GM12878 (cell line): ENCODE data around the gene ATG4B. TPM values are rescaled to one million over a fixed set of nuclear protein-coding genes. Genes with fewer than 3 reads are reported as not detected.

Experiments
- E2F8 ChIP-seq: fragments of 450-650 bp; IDR thresholded peaks from 2 replicates; pipeline ENCODE4 v1.6.1; 2018; ENCODE audit warnings: mild to moderate bottlenecking, low read depth, moderate library complexity; ENCODE audit not compliant: partially characterized antibody
- EED ChIP-seq: sonication (generic); IDR thresholded peaks from 2 replicates; pipeline ENCODE4 v1.6.1; 2016; ENCODE audit warnings: antibody characterized with exemption, low read depth
- ESRRA ChIP-seq: IDR thresholded peaks from 2 replicates; pipeline ENCODE4 v1.6.1; 2012; ENCODE audit warnings: mild to moderate bottlenecking, low read length, improper control_type of control experiment
- FOXM1 ChIP-seq: IDR thresholded peaks from 2 replicates; pipeline ENCODE4 v1.6.1; 2012; ENCODE audit warnings: low read depth, mild to moderate bottlenecking, inconsistent platforms, low read length, moderate library complexity
- KDM1A ChIP-seq: fragments of 200-600 bp; sonication (generic); IDR thresholded peaks from 2 replicates; pipeline ENCODE4 v1.6.1; 2016; ENCODE audit warnings: borderline replicate concordance
- NFIC ChIP-seq: IDR thresholded peaks from 2 replicates; pipeline ENCODE4 v1.6.1; 2012; ENCODE audit warnings: low read depth, mild to moderate bottlenecking, inconsistent platforms, low read length, moderate library complexity
- PML ChIP-seq: IDR thresholded peaks from 2 replicates; pipeline ENCODE4 v1.6.1; 2012; ENCODE audit warnings: low read length, inconsistent platforms
- RAD51 ChIP-seq: fragments of 450-650 bp; IDR thresholded peaks from 2 replicates; pipeline ENCODE4 v1.6.1; 2016; ENCODE audit warnings: moderate library complexity, mild to moderate bottlenecking, inconsistent platforms
- RB1 ChIP-seq: fragments of 450-650 bp; formaldehyde crosslinking; IDR thresholded peaks from 2 replicates; pipeline ENCODE4 v1.6.1; 2017; ENCODE audit warnings: mild to moderate bottlenecking, borderline replicate concordance
- SREBF1 ChIP-seq: IDR thresholded peaks from 2 replicates; pipeline ENCODE4 v1.6.1; 2012; ENCODE audit warnings: mild to moderate bottlenecking, low read length
- SUPT20H ChIP-seq: IDR thresholded peaks from 2 replicates; pipeline ENCODE4 v1.6.1; 2011; ENCODE audit warnings: low read depth, mild to moderate bottlenecking, low read length, moderate library complexity, borderline replicate concordance; ENCODE audit not compliant: control insufficient read depth
- SUZ12 ChIP-seq: fragments of 200-600 bp; sonication (generic); IDR thresholded peaks from one replicate; pipeline ENCODE4 v1.6.1; 2018; ENCODE audit warnings: antibody characterized with exemption, mild to moderate bottlenecking; ENCODE audit not compliant: unreplicated experiment
- TCF3 ChIP-seq: IDR thresholded peaks from 2 replicates; pipeline ENCODE4 v1.6.1; 2012; ENCODE audit warnings: low read depth, mild to moderate bottlenecking, low read length, borderline replicate concordance; ENCODE audit not compliant: insufficient read depth
- YBX1 ChIP-seq: fragments of 450-650 bp; IDR thresholded peaks from 2 replicates; pipeline ENCODE4 v1.6.1; 2016; ENCODE audit warnings: antibody characterized with exemption
- ZBTB33 ChIP-seq: fragments of 450-650 bp; IDR thresholded peaks from 2 replicates; pipeline ENCODE4 v1.6.1; 2017; ENCODE audit warnings: mild to moderate bottlenecking
- ZNF217 ChIP-seq: fragments of 450-650 bp; IDR thresholded peaks from 2 replicates; pipeline ENCODE4 v1.6.1; 2017; ENCODE audit warnings: antibody characterized with exemption, mild to moderate bottlenecking
- polyA plus RNA-seq, 11 experiments: library from polyadenylated mRNA; depleted of rRNA in 4 of 11; unstranded in 6 of 11; stranded (reverse) in 5 of 11; fragments of >200 nt; fragmentation: Nextera tagmentation in 4 of 11; fragmentation: Illumina TruSeq in 1 of 11; extraction: Ambion mirVana in 4 of 11; extraction: Trizol in 1 of 11; gene quantifications; 1 replicate in 1 of 11; 2 replicates in 10 of 11; pipeline versions ENCODE4 v1.2.1 to v1.2.3, GENCODE V29; 2011 to 2016; ENCODE audit warnings: inconsistent platforms in 2 of 11, missing spikeins in 2 of 11, low read depth in 1 of 11
- total RNA-seq, 4 experiments: library from RNA; depleted of rRNA in 3 of 4; stranded (reverse); fragments of >200 nt in 3 of 4; fragmentation: Illumina TruSeq in 1 of 4; extraction: Trizol in 1 of 4; gene quantifications; 2 replicates each; pipeline versions ENCODE4 v1.2.1 to v1.2.3, GENCODE V29; 2013 to 2021
- TF ChIP-seq, protein P1 (sequence below): fragments of 450-650 bp; IDR thresholded peaks from 2 replicates; pipeline ENCODE4 v1.6.1; 2014; ENCODE audit warnings: mild to moderate bottlenecking
- TF ChIP-seq, protein P2 (sequence below): fragments of 450-650 bp; IDR thresholded peaks from 2 replicates; pipeline ENCODE4 v1.6.1; 2017; ENCODE audit warnings: antibody characterized with exemption, mild to moderate bottlenecking, moderate library complexity
- TF ChIP-seq, protein P3 (sequence below): IDR thresholded peaks from 2 replicates; pipeline ENCODE4 v1.6.1; 2012; ENCODE audit warnings: low read depth, low read length, improper control_type of control experiment

Gene ATG4B
- total and polyA plus RNA-seq, 10 of the 15 experiments (the other 5 are each of a cell fraction or from before 2014, with no cell fraction given), result 5.8 to 84.1 (median 64.9) TPM

GRCh38 chr2:241702155-241703031 is 64.9 kb downstream of the ATG4B start (continued):
- TF ChIP-seq, protein P1, sequence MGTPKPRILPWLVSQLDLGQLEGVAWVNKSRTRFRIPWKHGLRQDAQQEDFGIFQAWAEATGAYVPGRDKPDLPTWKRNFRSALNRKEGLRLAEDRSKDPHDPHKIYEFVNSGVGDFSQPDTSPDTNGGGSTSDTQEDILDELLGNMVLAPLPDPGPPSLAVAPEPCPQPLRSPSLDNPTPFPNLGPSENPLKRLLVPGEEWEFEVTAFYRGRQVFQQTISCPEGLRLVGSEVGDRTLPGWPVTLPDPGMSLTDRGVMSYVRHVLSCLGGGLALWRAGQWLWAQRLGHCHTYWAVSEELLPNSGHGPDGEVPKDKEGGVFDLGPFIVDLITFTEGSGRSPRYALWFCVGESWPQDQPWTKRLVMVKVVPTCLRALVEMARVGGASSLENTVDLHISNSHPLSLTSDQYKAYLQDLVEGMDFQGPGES, result no peak
- TF ChIP-seq EED (no peak), E2F8 (no peak), ESRRA (no peak), SUPT20H (no peak), FOXM1 (no peak), TCF3 (peak; percentile 91), SUZ12 (no peak), SREBF1 (no peak), NFIC (no peak), ZNF217 (no peak), RB1 (peak; percentile 30; the same call in 1 of the 2 replicates), YBX1 (no peak), RAD51 (no peak), PML (no peak), ZBTB33 (no peak), KDM1A (no peak)
- TF ChIP-seq, protein P2, sequence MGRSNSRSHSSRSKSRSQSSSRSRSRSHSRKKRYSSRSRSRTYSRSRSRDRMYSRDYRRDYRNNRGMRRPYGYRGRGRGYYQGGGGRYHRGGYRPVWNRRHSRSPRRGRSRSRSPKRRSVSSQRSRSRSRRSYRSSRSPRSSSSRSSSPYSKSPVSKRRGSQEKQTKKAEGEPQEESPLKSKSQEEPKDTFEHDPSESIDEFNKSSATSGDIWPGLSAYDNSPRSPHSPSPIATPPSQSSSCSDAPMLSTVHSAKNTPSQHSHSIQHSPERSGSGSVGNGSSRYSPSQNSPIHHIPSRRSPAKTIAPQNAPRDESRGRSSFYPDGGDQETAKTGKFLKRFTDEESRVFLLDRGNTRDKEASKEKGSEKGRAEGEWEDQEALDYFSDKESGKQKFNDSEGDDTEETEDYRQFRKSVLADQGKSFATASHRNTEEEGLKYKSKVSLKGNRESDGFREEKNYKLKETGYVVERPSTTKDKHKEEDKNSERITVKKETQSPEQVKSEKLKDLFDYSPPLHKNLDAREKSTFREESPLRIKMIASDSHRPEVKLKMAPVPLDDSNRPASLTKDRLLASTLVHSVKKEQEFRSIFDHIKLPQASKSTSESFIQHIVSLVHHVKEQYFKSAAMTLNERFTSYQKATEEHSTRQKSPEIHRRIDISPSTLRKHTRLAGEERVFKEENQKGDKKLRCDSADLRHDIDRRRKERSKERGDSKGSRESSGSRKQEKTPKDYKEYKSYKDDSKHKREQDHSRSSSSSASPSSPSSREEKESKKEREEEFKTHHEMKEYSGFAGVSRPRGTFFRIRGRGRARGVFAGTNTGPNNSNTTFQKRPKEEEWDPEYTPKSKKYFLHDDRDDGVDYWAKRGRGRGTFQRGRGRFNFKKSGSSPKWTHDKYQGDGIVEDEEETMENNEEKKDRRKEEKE, result no peak
- TF ChIP-seq, protein P3, sequence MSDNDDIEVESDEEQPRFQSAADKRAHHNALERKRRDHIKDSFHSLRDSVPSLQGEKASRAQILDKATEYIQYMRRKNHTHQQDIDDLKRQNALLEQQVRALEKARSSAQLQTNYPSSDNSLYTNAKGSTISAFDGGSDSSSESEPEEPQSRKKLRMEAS, result no peak; the same call in 1 of the 2 replicates
